Islet precursor cell (in vitro differentiated cells): ENCODE measurements around the gene HEBP1.
"Not testable (repeated sequence)": the region's sequence is repeated elsewhere in the genome, so short reads cannot be mapped to it uniquely, and the experiment has no call there.

ENCODE experiments used
- DNase-seq: peaks from one replicate; pipeline ENCODE4 v3.0.0-alpha.2; 2018

Gene HEBP1

GRCh38 chr12:12999959-13000615 is at the start of gene HEBP1:
TSS of gene HEBP1 (minus strand) at chr12:13000265. CDS start at chr12:13000114, 151 bp downstream.
- DNase-seq, result peak; percentile 99

- no peak for DNase-seq
These were observed 49.8 kb upstream of the HEBP1 start for GRCh38 chr12:13049816-13050215.

GRCh38 chr12:13046964-13047363 is 46.9 kb upstream of the HEBP1 start:
- DNase-seq, result no peak

- DNase-seq, result no peak
These were observed 45.8 kb upstream of the HEBP1 start for GRCh38 chr12:13045816-13046215.

GRCh38 chr12:13044906-13045299 is 44.8 kb upstream of the HEBP1 start:
- peak; percentile 43 for DNase-seq

- DNase-seq, result peak; percentile 93
These were observed 44.2 kb upstream of the HEBP1 start, which contains the start of gene FAM234B for GRCh38 chr12:13044002-13044905. TSS of gene FAM234B (plus strand) at chr12:13044381. CDS start at chr12:13044404, 23 bp downstream.

- no peak for DNase-seq
These were observed 42.7 kb upstream of the HEBP1 start for GRCh38 chr12:13042666-13043230.

- DNase-seq, result no peak
These were observed 41.2 kb upstream of the HEBP1 start for GRCh38 chr12:13041224-13041623.

- no peak for DNase-seq
These were observed 39.4 kb upstream of the HEBP1 start for GRCh38 chr12:13039328-13039956.

GRCh38 chr12:13038491-13039161 is 38.6 kb upstream of the HEBP1 start:
- no peak for DNase-seq

GRCh38 chr12:13036881-13037280 is 36.8 kb upstream of the HEBP1 start:
- DNase-seq, result no peak

GRCh38 chr12:13035335-13035734 is 35.3 kb upstream of the HEBP1 start:
- not testable (repeated sequence) for DNase-seq

GRCh38 chr12:13033476-13033875 is 33.4 kb upstream of the HEBP1 start:
- no peak for DNase-seq

- DNase-seq, result no peak
These were observed 32.1 kb upstream of the HEBP1 start for GRCh38 chr12:13032164-13032563.

GRCh38 chr12:13030541-13031291 is 30.7 kb upstream of the HEBP1 start:
- DNase-seq, result no peak

- DNase-seq, result no peak
These were observed 28.9 kb upstream of the HEBP1 start for GRCh38 chr12:13028825-13029570.

GRCh38 chr12:13027508-13027907 is 27.4 kb upstream of the HEBP1 start:
- DNase-seq, result no peak

- DNase-seq, result no peak
These were observed 27.0 kb upstream of the HEBP1 start for GRCh38 chr12:13027032-13027431.

- DNase-seq, result no peak
These were observed 26.2 kb upstream of the HEBP1 start for GRCh38 chr12:13026286-13026685.

- no peak for DNase-seq
These were observed 24.5 kb upstream of the HEBP1 start for GRCh38 chr12:13024531-13024916.
